ENCODE data around the gene SPRR3.

Gene SPRR3

GRCh38 chr1:152980676-152981075 is 20.9 kb upstream of the SPRR3 start:
- in situ Hi-C loops (cut with MboI; ENCODE audit: low pct_unique_long_range_greater_than_20kb, low sequenced_read_pairs, unreplicated experiment) = no loop called here
- TF ChIP-seq CTCF (IDR thresholded peaks at IDR 0.05; ENCODE audit: extremely low read depth, insufficient read depth, missing control alignments) = no peak
- no peak for DNase-seq (ENCODE audit: low spot score)

- in situ Hi-C loops (cut with MboI; ENCODE audit: low pct_unique_long_range_greater_than_20kb, low sequenced_read_pairs, unreplicated experiment) = no loop called here
These were observed 20.2 kb upstream of the SPRR3 start for GRCh38 chr1:152981146-152981871.

GRCh38 chr1:152982076-152982475 is 19.5 kb upstream of the SPRR3 start:
- no peak for DNase-seq (ENCODE audit: low spot score)
- in situ Hi-C loops (cut with MboI; ENCODE audit: low pct_unique_long_range_greater_than_20kb, low sequenced_read_pairs, unreplicated experiment) = no loop called here
- no peak for TF ChIP-seq CTCF (IDR thresholded peaks at IDR 0.05; ENCODE audit: extremely low read depth, insufficient read depth, missing control alignments)

More at GRCh38 chr1:152981146-152981871, 20.2 kb upstream of the SPRR3 start:
- no peak for TF ChIP-seq CTCF (IDR thresholded peaks at IDR 0.05; ENCODE audit: extremely low read depth, insufficient read depth, missing control alignments)
- DNase-seq (ENCODE audit: low spot score) = no peak

GRCh38 chr1:152983234-152983633 is 18.3 kb upstream of the SPRR3 start:
- TF ChIP-seq CTCF (IDR thresholded peaks at IDR 0.05; ENCODE audit: extremely low read depth, insufficient read depth, missing control alignments) = no peak
- DNase-seq (ENCODE audit: low spot score) = no peak
- in situ Hi-C loops (cut with MboI; ENCODE audit: low pct_unique_long_range_greater_than_20kb, low sequenced_read_pairs, unreplicated experiment) = no loop called here

GRCh38 chr1:152983743-152984142 is 17.8 kb upstream of the SPRR3 start, which contains the start of gene SPRR1A:
Gene SPRR1A, plus strand, starts transcription at chr1:152984081. Its CDS starts 1,150 bp downstream, at chr1:152985231.
- in situ Hi-C loops (cut with MboI; ENCODE audit: low pct_unique_long_range_greater_than_20kb, low sequenced_read_pairs, unreplicated experiment) = no loop called here
- no peak for TF ChIP-seq CTCF (IDR thresholded peaks at IDR 0.05; ENCODE audit: extremely low read depth, insufficient read depth, missing control alignments)
- DNase-seq (ENCODE audit: low spot score) = no peak

- DNase-seq (ENCODE audit: low spot score) = no peak
- TF ChIP-seq CTCF (IDR thresholded peaks at IDR 0.05; ENCODE audit: extremely low read depth, insufficient read depth, missing control alignments) = no peak
- in situ Hi-C loops (cut with MboI; ENCODE audit: low pct_unique_long_range_greater_than_20kb, low sequenced_read_pairs, unreplicated experiment) = no loop called here
These were observed 15.0 kb upstream of the SPRR3 start for GRCh38 chr1:152986578-152986977.

All from GM13977 (cell line).